ENCODE measurements around the gene SIVA1.

SIVA1 gene

GRCh38 chr14:104734991-104735779, 17.8 kb upstream of the SIVA1 start:
- DNase-seq, result no peak

GRCh38 chr14:104735830-104736642, 16.9 kb upstream of the SIVA1 start:
- DNase-seq, result no peak

GRCh38 chr14:104738375-104739019, 14.4 kb upstream of the SIVA1 start:
- DNase-seq, result no peak

- DNase-seq, result no peak
Measured at GRCh38 chr14:104739026-104739425, 13.9 kb upstream of the SIVA1 start.

GRCh38 chr14:104739546-104740516, 13.1 kb upstream of the SIVA1 start:
- DNase-seq, result no peak

- DNase-seq, result no peak
Measured at GRCh38 chr14:104741108-104741802, 11.7 kb upstream of the SIVA1 start.

GRCh38 chr14:104741803-104742251, 11.1 kb upstream of the SIVA1 start:
- DNase-seq, result no peak

- no peak for DNase-seq
Measured at GRCh38 chr14:104742586-104743455, 10.1 kb upstream of the SIVA1 start.

GRCh38 chr14:104743461-104744380, 9.2 kb upstream of the SIVA1 start:
- DNase-seq, result no peak

- no peak for DNase-seq
Measured at GRCh38 chr14:104744484-104744883, 8.5 kb upstream of the SIVA1 start.

- no peak for DNase-seq
Measured at GRCh38 chr14:104745431-104745830, 7.5 kb upstream of the SIVA1 start.

- no peak for DNase-seq
Measured at GRCh38 chr14:104746071-104746545, 6.8 kb upstream of the SIVA1 start.

- no peak for DNase-seq
Measured at GRCh38 chr14:104746934-104747481, 5.9 kb upstream of the SIVA1 start.

GRCh38 chr14:104747876-104748275, 5.1 kb upstream of the SIVA1 start:
- DNase-seq, result no peak

- DNase-seq, result no peak
Measured at GRCh38 chr14:104749111-104749649, 3.8 kb upstream of the SIVA1 start.

GRCh38 chr14:104750056-104750752, 2.7 kb upstream of the SIVA1 start:
- DNase-seq, result no peak

- peak; percentile 17 for DNase-seq
Measured at GRCh38 chr14:104750753-104751057, 2.2 kb upstream of the SIVA1 start.
